ENCODE data around the gene CATSPERZ. TPM values are rescaled to one million over a fixed set of nuclear protein-coding genes. Genes with fewer than 3 reads are reported as not detected.

The CATSPERZ gene
- total and polyA plus RNA-seq, 2 of the 13 experiments (the other 11 are each of a cell fraction or from before 2014, with no cell fraction given): 0.22 to 0.48 TPM

GRCh38 chr11:64284962-64285884 lies 14.9 kb upstream of the CATSPERZ start, which contains the start of gene GPR137 (continued):
- TF ChIP-seq ZNF44 (CRISPR knock-in tag; IDR thresholded peaks at IDR 0.05) (0 out of 2 replicates have a peak, but pooled peaks have one; percentile 2), JUN (CRISPR knock-in tag; IDR thresholded peaks at IDR 0.05) (no peak), BRF2 (CRISPR knock-in tag; IDR thresholded peaks at IDR 0.05) (no peak), TBL1XR1 (IDR thresholded peaks at IDR 0.05; ENCODE audit: borderline replicate concordance, low read length, partially characterized antibody) (peak; percentile 70), XBP1 (CRISPR knock-in tag; IDR thresholded peaks at IDR 0.05) (no peak), ZNF251 (CRISPR knock-in tag; IDR thresholded peaks at IDR 0.05) (no peak), PITX1 (CRISPR knock-in tag; IDR thresholded peaks at IDR 0.05) (no peak), ZBTB39 (CRISPR knock-in tag; IDR thresholded peaks at IDR 0.05) (no peak), MED8 (CRISPR knock-in tag; IDR thresholded peaks at IDR 0.05; ENCODE audit: insufficient replicate concordance) (no peak), BRD4 (CRISPR knock-in tag; IDR thresholded peaks at IDR 0.05) (no peak), TCF7L2 (IDR thresholded peaks at IDR 0.05; ENCODE audit: low read depth, low read length) (no peak), HINFP (CRISPR knock-in tag; IDR thresholded peaks at IDR 0.05; ENCODE audit: low read depth) (no peak), ARNT2 (CRISPR knock-in tag; IDR thresholded peaks at IDR 0.05; ENCODE audit: low read depth) (peak; percentile 49; the same call in 1 of the 2 replicates), TBX3 (IDR thresholded peaks at IDR 0.05; ENCODE audit: borderline replicate concordance) (no peak), CEBPG (CRISPR knock-in tag; IDR thresholded peaks at IDR 0.05) (no peak), NCOA5 (CRISPR knock-in tag; IDR thresholded peaks at IDR 0.05) (no peak), MLLT10 (CRISPR knock-in tag; IDR thresholded peaks at IDR 0.05) (no peak)
- TF ChIP-seq, protein P1, sequence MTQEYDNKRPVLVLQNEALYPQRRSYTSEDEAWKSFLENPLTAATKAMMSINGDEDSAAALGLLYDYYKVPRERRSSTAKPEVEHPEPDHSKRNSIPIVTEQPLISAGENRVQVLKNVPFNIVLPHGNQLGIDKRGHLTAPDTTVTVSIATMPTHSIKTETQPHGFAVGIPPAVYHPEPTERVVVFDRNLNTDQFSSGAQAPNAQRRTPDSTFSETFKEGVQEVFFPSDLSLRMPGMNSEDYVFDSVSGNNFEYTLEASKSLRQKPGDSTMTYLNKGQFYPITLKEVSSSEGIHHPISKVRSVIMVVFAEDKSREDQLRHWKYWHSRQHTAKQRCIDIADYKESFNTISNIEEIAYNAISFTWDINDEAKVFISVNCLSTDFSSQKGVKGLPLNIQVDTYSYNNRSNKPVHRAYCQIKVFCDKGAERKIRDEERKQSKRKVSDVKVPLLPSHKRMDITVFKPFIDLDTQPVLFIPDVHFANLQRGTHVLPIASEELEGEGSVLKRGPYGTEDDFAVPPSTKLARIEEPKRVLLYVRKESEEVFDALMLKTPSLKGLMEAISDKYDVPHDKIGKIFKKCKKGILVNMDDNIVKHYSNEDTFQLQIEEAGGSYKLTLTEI (CRISPR knock-in tag; conservative IDR thresholded peaks at IDR 0.05): no peak
- TF ChIP-seq, protein P2, sequence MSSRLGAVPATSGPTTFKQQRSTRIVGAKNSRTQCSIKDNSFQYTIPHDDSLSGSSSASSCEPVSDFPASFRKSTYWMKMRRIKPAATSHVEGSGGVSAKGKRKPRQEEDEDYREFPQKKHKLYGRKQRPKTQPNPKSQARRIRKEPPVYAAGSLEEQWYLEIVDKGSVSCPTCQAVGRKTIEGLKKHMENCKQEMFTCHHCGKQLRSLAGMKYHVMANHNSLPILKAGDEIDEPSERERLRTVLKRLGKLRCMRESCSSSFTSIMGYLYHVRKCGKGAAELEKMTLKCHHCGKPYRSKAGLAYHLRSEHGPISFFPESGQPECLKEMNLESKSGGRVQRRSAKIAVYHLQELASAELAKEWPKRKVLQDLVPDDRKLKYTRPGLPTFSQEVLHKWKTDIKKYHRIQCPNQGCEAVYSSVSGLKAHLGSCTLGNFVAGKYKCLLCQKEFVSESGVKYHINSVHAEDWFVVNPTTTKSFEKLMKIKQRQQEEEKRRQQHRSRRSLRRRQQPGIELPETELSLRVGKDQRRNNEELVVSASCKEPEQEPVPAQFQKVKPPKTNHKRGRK (CRISPR knock-in tag; IDR thresholded peaks at IDR 0.05): no peak
- TF ChIP-seq, protein P3, sequence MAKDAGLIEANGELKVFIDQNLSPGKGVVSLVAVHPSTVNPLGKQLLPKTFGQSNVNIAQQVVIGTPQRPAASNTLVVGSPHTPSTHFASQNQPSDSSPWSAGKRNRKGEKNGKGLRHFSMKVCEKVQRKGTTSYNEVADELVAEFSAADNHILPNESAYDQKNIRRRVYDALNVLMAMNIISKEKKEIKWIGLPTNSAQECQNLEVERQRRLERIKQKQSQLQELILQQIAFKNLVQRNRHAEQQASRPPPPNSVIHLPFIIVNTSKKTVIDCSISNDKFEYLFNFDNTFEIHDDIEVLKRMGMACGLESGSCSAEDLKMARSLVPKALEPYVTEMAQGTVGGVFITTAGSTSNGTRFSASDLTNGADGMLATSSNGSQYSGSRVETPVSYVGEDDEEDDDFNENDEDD (CRISPR knock-in tag; IDR thresholded peaks at IDR 0.05; ENCODE audit: borderline replicate concordance): peak; percentile 27; the same call in 1 of the 2 replicates

All from HepG2 (cell line).